ENCODE results near the gene DST. TPM values are rescaled to one million over a fixed set of nuclear protein-coding genes. Genes with fewer than 3 reads are reported as not detected.
"Not testable (repeated sequence)": the region's sequence is repeated elsewhere in the genome, so short reads cannot be mapped to it uniquely, and the experiment has no call there.

The DST gene
- total RNA-seq, 1 donor from 2014 or later = 450 TPM

GRCh38 chr6:56497691-56498090, 145.0 kb downstream of the DST start:
- no peak overlapping the region for H3K27ac ChIP-seq
- no peaks in the 10 kb centered on the region for H3K4me1 ChIP-seq
- no peak overlapping the region for H3K4me3 ChIP-seq
- intact Hi-C loops (cut with DNase I) = no loop called here
- peaks cover 54% of the 10 kb centered on the region for H3K36me3 ChIP-seq
- no peak for DNase-seq
- TF ChIP-seq CTCF (IDR thresholded peaks at IDR 0.05) = no peak
- no peak for ATAC-seq
- H3K27me3 ChIP-seq = no peaks in the 10 kb centered on the region
- no peaks in the 10 kb centered on the region for H3K9me3 ChIP-seq

GRCh38 chr6:56497240-56497639, 145.4 kb downstream of the DST start:
- no peak for ATAC-seq
- no peaks in the 10 kb centered on the region for H3K4me1 ChIP-seq
- no peak overlapping the region for H3K4me3 ChIP-seq
- no peak for TF ChIP-seq CTCF (IDR thresholded peaks at IDR 0.05)
- H3K9me3 ChIP-seq = no peaks in the 10 kb centered on the region
- no peak overlapping the region for H3K27ac ChIP-seq
- no peaks in the 10 kb centered on the region for H3K27me3 ChIP-seq
- intact Hi-C loops (cut with DNase I) = no loop called here
- peaks cover 59% of the 10 kb centered on the region for H3K36me3 ChIP-seq
- DNase-seq = no peak

GRCh38 chr6:56496650-56497049, 146.0 kb downstream of the DST start:
- DNase-seq; H3K27ac ChIP-seq; H3K4me1 ChIP-seq; H3K27me3 ChIP-seq; ATAC-seq; H3K9me3 ChIP-seq; H3K4me3 ChIP-seq; intact Hi-C loops (cut with DNase I): not testable (repeated sequence)
- H3K36me3 ChIP-seq = peaks cover 60% of the 10 kb centered on the region

GRCh38 chr6:56495654-56496053, 147.0 kb downstream of the DST start:
- no peak for TF ChIP-seq CTCF (IDR thresholded peaks at IDR 0.05)
- intact Hi-C loops (cut with DNase I) = no loop called here
- Histone ChIP-seq H3K4me1 (no peaks in the 10 kb centered on the region), H3K27me3 (no peaks in the 10 kb centered on the region), H3K4me3 (no peak overlapping the region), H3K9me3 (no peaks in the 10 kb centered on the region), H3K36me3 (peaks cover 58% of the 10 kb centered on the region), H3K27ac (no peak overlapping the region)
- DNase-seq (no peak), ATAC-seq (no peak)

GRCh38 chr6:56491606-56492328, 150.9 kb downstream of the DST start:
- Histone ChIP-seq H3K27me3 (no peaks in the 10 kb centered on the region), H3K36me3 (peaks cover 52% of the 10 kb centered on the region), H3K9me3 (no peaks in the 10 kb centered on the region), H3K27ac (no peak overlapping the region), H3K4me1 (no peaks in the 10 kb centered on the region), H3K4me3 (no peak overlapping the region)
- TF ChIP-seq CTCF (IDR thresholded peaks at IDR 0.05) = no peak
- intact Hi-C loops (cut with DNase I) = no loop called here
- ATAC-seq (no peak), DNase-seq (no peak)

- no peak overlapping the region for H3K27ac ChIP-seq
- no peak for TF ChIP-seq CTCF (IDR thresholded peaks at IDR 0.05)
- intact Hi-C loops (cut with DNase I) = no loop called here
- no peaks in the 10 kb centered on the region for H3K4me1 ChIP-seq
- no peaks in the 10 kb centered on the region for H3K27me3 ChIP-seq
- no peak for DNase-seq
- no peak for ATAC-seq
- peaks cover 57% of the 10 kb centered on the region for H3K36me3 ChIP-seq
- no peak overlapping the region for H3K4me3 ChIP-seq
- no peaks in the 10 kb centered on the region for H3K9me3 ChIP-seq
These were observed 151.7 kb downstream of the DST start for GRCh38 chr6:56490993-56491392.
